H1 (cell line): ENCODE results near the gene REG4.

Experiments used
- CTCF ChIP-seq, 3 experiments: IDR thresholded peaks; 1 replicate in 2 of 3; 2 replicates in 1 of 3; pipeline versions ENCODE4 v1.5.1 to v1.6.1; 2011; ENCODE audit warnings: low read length in 3 of 3, mild to moderate bottlenecking in 3 of 3, inconsistent platforms in 2 of 3, low read depth in 1 of 3, moderate library complexity in 1 of 3; ENCODE audit not compliant: insufficient read depth in 1 of 3; ENCODE audit errors: control extremely low read depth in 1 of 3
- SP4 ChIP-seq: IDR thresholded peaks from 2 replicates; pipeline ENCODE4 v1.6.1; 2012; ENCODE audit warnings: low read length, inconsistent platforms
- ZNF274 ChIP-seq: IDR thresholded peaks from 2 replicates; pipeline ENCODE4 v1.7.0; 2012; ENCODE audit warnings: low read length, borderline replicate concordance; ENCODE audit errors: extremely low read depth

GRCh38 chr1:119748040-119748439, 63.2 kb downstream of the REG4 start:
- TF ChIP-seq ZNF274 = no peak
- TF ChIP-seq SP4 = no peak
- TF ChIP-seq CTCF (IDR thresholded peaks at IDR 0.05; ENCODE audit: control extremely low read depth in 1 of 3, insufficient read depth in 1 of 3, low read depth in 1 of 3, low read length in 3 of 3) = no peak
